ENCODE data around the gene ZCCHC7. TPM values are rescaled to one million over a fixed set of nuclear protein-coding genes. Genes with fewer than 3 reads are reported as not detected.

ZCCHC7 gene
- polyA plus RNA-seq, 2 of the 4 experiments (the other 2 are of a cell fraction) = 15.7 to 30.0 TPM

DNA sequence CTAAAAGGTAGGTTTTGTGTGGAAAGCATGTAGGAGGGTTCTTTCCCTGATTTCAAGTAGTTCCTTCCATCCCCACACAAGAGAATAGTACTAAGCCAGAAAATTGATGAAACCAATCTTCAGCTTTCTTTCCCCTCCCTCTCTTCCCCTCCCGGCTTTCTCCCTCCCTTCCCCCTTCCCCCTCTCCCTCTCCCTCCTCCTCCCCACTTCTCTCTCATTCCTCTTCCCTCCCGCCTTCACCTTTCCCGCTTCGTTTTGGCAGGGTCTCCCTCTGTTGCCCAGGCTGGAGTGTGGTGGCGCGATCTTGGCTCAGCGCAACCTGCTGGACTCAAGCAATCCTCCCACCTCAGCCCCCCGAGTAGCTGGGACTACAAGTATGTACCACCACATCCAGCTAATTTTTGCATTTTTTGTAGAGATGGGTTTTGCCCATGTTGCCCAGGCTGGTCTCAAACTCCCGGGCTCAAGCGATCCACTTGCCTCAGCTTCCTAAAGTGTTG is 85.8 kb downstream of the ZCCHC7 start:
- ATAC-seq (no peak), DNase-seq (ENCODE audit: low read depth in 1 of 2, low spot score in 1 of 2) (no peak), FAIRE-seq (no peak)
- POLR2A ChIA-PET = no interaction called here
- Histone ChIP-seq H3K27ac (no peak overlapping the region), H3K9me3 (peaks cover 8% of the 10 kb centered on the region; the same call in 1 of the 3 replicates), H3K4me1 (no peaks in the 10 kb centered on the region), H3K4me3 (no peak overlapping the region), H3K4me2 (no peak overlapping the region)
- CTCF ChIA-PET = interaction anchor here (1.2 to 1.4 kb wide), 3 partner anchors 11 to 78 kb away, joined by 3 to 4 read pairs (median 3); no protein-coding TSS in a partner anchor
- 97% methylated on average over 9 of the region's 10 CpGs for WGBS (ENCODE audit: missing lambda C conversion rate)
- TF ChIP-seq HOXB5 (CRISPR knock-in tag; IDR thresholded peaks at IDR 0.05) (no peak), NR3C1 (IDR thresholded peaks at IDR 0.05) (no peak)

DNA sequence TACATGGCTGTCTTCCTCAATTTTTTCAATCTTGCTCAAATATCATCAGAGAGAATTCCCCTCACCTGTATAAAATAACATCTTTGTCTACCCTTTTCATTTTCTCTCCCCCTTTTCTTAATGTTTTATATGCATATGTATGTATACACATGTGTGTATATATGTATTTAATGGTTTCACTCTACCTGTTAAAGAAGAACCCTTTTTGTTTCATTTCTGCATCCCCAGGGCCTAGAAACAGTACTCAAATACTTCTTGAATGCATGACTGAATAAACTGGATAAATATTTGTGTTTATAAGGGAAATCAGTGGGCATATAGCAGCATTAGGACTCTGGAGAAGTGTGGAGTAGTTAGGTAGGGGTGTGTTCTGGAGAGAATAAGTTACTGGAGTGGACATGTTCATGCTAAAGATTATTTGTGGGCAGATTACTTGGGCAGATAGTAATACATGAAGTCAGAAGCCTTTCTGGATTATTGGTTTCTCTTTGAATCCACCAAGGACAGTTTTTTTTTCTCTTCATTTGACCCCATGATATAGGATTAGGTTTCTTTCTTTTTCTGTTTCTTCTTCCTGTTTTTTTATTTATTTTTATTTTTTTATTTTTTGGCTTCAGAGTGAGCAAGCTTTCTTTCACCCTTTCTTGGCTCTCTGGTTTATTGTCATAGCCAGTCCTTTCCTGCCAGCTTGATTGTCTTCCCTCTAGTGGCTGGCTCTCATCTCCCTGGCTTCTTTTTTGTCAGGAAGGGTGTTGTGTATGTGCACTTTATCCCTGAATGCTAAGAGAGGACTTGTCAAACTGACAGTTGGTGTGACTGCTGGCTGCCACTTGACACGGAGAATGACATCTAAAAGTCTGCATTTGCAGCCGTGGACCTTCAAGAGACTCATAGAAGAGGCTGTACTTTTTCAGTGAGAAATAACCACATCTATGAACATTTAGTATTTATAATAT is 89.3 kb downstream of the ZCCHC7 start:
- DNase-seq (ENCODE audit: low read depth in 1 of 2, low spot score in 1 of 2) = peak in 1 of 2 experiments; percentile 24
- POLR2A ChIA-PET = no interaction called here
- TF ChIP-seq SREBF2 (IDR thresholded peaks at IDR 0.05) = no peak
- TF ChIP-seq, protein P1, sequence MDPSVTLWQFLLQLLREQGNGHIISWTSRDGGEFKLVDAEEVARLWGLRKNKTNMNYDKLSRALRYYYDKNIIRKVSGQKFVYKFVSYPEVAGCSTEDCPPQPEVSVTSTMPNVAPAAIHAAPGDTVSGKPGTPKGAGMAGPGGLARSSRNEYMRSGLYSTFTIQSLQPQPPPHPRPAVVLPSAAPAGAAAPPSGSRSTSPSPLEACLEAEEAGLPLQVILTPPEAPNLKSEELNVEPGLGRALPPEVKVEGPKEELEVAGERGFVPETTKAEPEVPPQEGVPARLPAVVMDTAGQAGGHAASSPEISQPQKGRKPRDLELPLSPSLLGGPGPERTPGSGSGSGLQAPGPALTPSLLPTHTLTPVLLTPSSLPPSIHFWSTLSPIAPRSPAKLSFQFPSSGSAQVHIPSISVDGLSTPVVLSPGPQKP (IDR thresholded peaks at IDR 0.05; ENCODE audit: low read depth, low read length) = no peak
- TF ChIP-seq EHF (CRISPR knock-in tag; IDR thresholded peaks at IDR 0.05) = no peak
- no peak for TF ChIP-seq CBX8 (IDR thresholded peaks at IDR 0.05)
- TF ChIP-seq POLR2AphosphoS2 (conservative IDR thresholded peaks at IDR 0.05; ENCODE audit: low read length) = no peak
- 0 out of 5 replicates have a peak, but pooled peaks of 1 of the 2 experiments have one; percentile 12 for TF ChIP-seq RAD21 (conservative IDR thresholded peaks at IDR 0.05 in 1 of 2, IDR thresholded peaks at IDR 0.05 in 1 of 2)
- no peak for TF ChIP-seq CBX2 (IDR thresholded peaks at IDR 0.05; ENCODE audit: borderline replicate concordance, low read depth)
- Histone ChIP-seq H3K4me1 (no peaks in the 10 kb centered on the region), H3K9me3 (0 out of 3 replicates have a peak, but pooled peaks cover 1% of the 10 kb centered on the region), H3K4me2 (no peak overlapping the region), H3K27ac (no peak overlapping the region), H3K4me3 (no peak overlapping the region)
- FAIRE-seq = no peak
- 45% methylated on average over 2 of the region's 2 CpGs for WGBS (ENCODE audit: missing lambda C conversion rate)
- CTCF ChIA-PET = interaction anchor here (1.4 kb wide), 1 partner anchor 13 kb away, joined by 4 read pairs; no protein-coding TSS in a partner anchor
- ATAC-seq = peak; percentile 47 to 63; a peak in 4 of 6 replicates

GRCh38 chr9:37210737-37211523 is 90.6 kb downstream of the ZCCHC7 start:
- DNase-seq (ENCODE audit: low read depth in 1 of 2, low spot score in 1 of 2) (no peak), FAIRE-seq (peak; percentile 7), ATAC-seq (no peak)
- H3K27ac ChIP-seq = no peak overlapping the region
- no peak overlapping the region for H3K4me3 ChIP-seq
- 72% methylated on average over 3 of the region's 3 CpGs for WGBS (ENCODE audit: missing lambda C conversion rate)
- H3K4me2 ChIP-seq = no peak overlapping the region
- TF ChIP-seq HOXB5 (CRISPR knock-in tag; IDR thresholded peaks at IDR 0.05) (no peak), ZNF302 (CRISPR knock-in tag; IDR thresholded peaks at IDR 0.05) (no peak), BHLHE40 (IDR thresholded peaks at IDR 0.05; ENCODE audit: low read depth, low read length) (no peak), KDM1A (IDR thresholded peaks at IDR 0.05; ENCODE audit: low read depth) (no peak), EHMT2 (IDR thresholded peaks at IDR 0.05; ENCODE audit: low read depth) (no peak), NPAS2 (CRISPR knock-in tag; IDR thresholded peaks at IDR 0.05; ENCODE audit: borderline replicate concordance) (no peak), NR3C1 (IDR thresholded peaks at IDR 0.05) (no peak), RCOR1 (IDR thresholded peaks at IDR 0.05; ENCODE audit: low read depth, low read length) (no peak), FOSB (CRISPR knock-in tag; IDR thresholded peaks at IDR 0.05) (no peak), JUNB (IDR thresholded peaks at IDR 0.05) (no peak), RNF2 (IDR thresholded peaks at IDR 0.05; ENCODE audit: borderline replicate concordance, low read depth) (no peak)
- TF ChIP-seq, protein P2, sequence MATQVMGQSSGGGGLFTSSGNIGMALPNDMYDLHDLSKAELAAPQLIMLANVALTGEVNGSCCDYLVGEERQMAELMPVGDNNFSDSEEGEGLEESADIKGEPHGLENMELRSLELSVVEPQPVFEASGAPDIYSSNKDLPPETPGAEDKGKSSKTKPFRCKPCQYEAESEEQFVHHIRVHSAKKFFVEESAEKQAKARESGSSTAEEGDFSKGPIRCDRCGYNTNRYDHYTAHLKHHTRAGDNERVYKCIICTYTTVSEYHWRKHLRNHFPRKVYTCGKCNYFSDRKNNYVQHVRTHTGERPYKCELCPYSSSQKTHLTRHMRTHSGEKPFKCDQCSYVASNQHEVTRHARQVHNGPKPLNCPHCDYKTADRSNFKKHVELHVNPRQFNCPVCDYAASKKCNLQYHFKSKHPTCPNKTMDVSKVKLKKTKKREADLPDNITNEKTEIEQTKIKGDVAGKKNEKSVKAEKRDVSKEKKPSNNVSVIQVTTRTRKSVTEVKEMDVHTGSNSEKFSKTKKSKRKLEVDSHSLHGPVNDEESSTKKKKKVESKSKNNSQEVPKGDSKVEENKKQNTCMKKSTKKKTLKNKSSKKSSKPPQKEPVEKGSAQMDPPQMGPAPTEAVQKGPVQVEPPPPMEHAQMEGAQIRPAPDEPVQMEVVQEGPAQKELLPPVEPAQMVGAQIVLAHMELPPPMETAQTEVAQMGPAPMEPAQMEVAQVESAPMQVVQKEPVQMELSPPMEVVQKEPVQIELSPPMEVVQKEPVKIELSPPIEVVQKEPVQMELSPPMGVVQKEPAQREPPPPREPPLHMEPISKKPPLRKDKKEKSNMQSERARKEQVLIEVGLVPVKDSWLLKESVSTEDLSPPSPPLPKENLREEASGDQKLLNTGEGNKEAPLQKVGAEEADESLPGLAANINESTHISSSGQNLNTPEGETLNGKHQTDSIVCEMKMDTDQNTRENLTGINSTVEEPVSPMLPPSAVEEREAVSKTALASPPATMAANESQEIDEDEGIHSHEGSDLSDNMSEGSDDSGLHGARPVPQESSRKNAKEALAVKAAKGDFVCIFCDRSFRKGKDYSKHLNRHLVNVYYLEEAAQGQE (IDR thresholded peaks at IDR 0.05) = no peak
- POLR2A ChIA-PET = no interaction called here
- CTCF ChIA-PET = interaction anchor here (1.0 kb wide), 1 partner anchor 93 kb away, joined by 4 read pairs; no protein-coding TSS in a partner anchor
- H3K4me1 ChIP-seq = peaks cover 5% of the 10 kb centered on the region; the same call in 1 of the 3 replicates
- H3K9me3 ChIP-seq = no peaks in the 10 kb centered on the region
